ENCODE data around the gene USP32.

- TF ChIP-seq CTCF (IDR thresholded peaks at IDR 0.05) (no peak), EZH2 (IDR thresholded peaks at IDR 0.05; ENCODE audit: borderline replicate concordance, insufficient read depth, low read depth, low read length, poor library complexity, severe bottlenecking) (no peak)
Observed at GRCh38 chr17:60406887-60407286, 15.0 kb upstream of the USP32 start.

Data from B cell (primary cell).